ENCODE results near the gene DKK2.

DNA sequence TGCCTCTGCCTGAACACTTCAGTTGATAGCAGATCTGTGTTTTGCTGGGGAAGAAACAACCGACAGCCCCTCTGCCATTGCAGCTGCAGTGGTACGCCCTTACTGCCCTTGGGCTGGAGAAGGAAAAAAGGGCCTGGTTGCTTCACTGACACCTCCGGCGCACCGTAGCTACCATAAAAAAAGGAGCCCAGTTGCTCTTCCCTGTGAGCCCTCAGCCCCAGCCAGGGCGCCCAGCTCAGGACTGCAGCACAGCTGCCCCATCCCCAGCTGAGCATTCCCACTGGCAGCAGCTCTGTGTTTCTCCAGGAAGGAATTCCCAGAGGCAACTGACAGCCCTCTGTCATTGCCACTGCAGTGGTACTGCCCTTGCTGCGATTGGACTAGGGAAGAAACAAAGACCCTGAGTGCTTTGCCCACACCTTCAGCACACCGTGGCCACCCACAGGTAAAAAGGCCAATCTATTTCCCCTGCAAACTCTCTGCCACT is 142.7 kb downstream of the DKK2 start:
- TF ChIP-seq, protein P1, sequence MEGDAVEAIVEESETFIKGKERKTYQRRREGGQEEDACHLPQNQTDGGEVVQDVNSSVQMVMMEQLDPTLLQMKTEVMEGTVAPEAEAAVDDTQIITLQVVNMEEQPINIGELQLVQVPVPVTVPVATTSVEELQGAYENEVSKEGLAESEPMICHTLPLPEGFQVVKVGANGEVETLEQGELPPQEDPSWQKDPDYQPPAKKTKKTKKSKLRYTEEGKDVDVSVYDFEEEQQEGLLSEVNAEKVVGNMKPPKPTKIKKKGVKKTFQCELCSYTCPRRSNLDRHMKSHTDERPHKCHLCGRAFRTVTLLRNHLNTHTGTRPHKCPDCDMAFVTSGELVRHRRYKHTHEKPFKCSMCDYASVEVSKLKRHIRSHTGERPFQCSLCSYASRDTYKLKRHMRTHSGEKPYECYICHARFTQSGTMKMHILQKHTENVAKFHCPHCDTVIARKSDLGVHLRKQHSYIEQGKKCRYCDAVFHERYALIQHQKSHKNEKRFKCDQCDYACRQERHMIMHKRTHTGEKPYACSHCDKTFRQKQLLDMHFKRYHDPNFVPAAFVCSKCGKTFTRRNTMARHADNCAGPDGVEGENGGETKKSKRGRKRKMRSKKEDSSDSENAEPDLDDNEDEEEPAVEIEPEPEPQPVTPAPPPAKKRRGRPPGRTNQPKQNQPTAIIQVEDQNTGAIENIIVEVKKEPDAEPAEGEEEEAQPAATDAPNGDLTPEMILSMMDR (conservative IDR thresholded peaks at IDR 0.05 in 1 of 2, IDR thresholded peaks at IDR 0.05 in 1 of 2; ENCODE audit: extremely low read depth in 1 of 2, insufficient read depth in 1 of 2, low read depth in 1 of 2, low read length in 2 of 2): no peak
- TF ChIP-seq EZH2 (IDR thresholded peaks at IDR 0.05; ENCODE audit: borderline replicate concordance, low read length): no peak

Data from mammary epithelial cell (primary cell).